GM12873 (cell line): Measurements from ENCODE around the gene C3orf20.

Source experiments
- CTCF ChIP-seq: IDR thresholded peaks from 2 replicates; pipeline ENCODE4 v1.5.1; 2012; ENCODE audit warnings: low read depth, mild to moderate bottlenecking, moderate library complexity, low read length, control low read depth; ENCODE audit not compliant: insufficient read depth; ENCODE audit errors: missing control alignments

Gene C3orf20

GRCh38 chr3:14808025-14808424 is 133.1 kb downstream of the C3orf20 start:
- no peak for TF ChIP-seq CTCF

- no peak for TF ChIP-seq CTCF
Observed at GRCh38 chr3:14808502-14809266, 133.7 kb downstream of the C3orf20 start.

GRCh38 chr3:14810070-14810791 is 135.3 kb downstream of the C3orf20 start:
- no peak for TF ChIP-seq CTCF

- no peak for TF ChIP-seq CTCF
Observed at GRCh38 chr3:14810801-14811661, 136.1 kb downstream of the C3orf20 start.

- TF ChIP-seq CTCF, result no peak
Observed at GRCh38 chr3:14811684-14812083, 136.7 kb downstream of the C3orf20 start.

GRCh38 chr3:14812196-14812790 is 137.4 kb downstream of the C3orf20 start:
- no peak for TF ChIP-seq CTCF
